Cortex of kidney (tissue), 1 donor: Measurements from ENCODE around the gene SDR42E2.
A peak's percentile ranks its signal among the peaks of the same experiment; 100 is the strongest.
"Not testable (repeated sequence)": the region's sequence is repeated elsewhere in the genome, so short reads cannot be mapped to it uniquely, and the experiment has no call there.

Source experiments
- DNase-seq: peaks from one replicate; lab custom pipeline; 2025; lab: John Stamatoyannopoulos, UW

The SDR42E2 gene

DNA sequence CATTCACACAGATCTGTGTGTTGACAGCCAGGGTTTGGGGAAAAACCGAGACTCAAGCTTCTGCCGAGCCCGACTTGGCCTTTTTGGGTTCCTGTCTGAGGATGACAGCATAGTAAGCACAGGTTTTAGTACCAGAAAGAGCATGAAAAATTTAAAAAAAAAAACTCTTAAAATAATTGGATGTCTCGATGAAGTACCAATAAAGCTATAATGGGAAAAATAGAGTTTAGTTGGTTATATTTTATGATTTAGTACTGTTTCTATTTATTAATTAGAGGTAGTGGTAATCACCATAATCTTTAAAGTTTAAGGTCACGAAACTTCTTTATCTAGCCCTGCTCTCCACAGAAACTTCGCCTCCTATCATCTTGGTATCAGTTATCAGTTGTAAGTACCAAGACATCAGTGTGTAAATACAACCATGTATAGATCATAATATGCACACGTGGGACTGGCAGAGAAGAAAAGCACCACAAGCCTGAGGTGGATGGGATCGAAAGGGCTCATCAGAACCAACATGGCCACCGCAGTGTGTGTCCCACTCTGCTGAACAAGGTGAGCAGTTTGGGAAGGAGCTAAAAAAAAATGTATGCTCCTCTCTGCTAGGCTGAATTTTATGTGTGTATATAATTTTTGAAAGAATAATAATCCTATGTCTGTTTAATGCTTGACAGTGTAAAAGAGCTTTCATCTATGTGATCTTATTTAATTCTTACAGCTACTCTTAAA lies 29.4 kb downstream of the SDR42E2 start:
- DNase-seq, result no peak

DNA sequence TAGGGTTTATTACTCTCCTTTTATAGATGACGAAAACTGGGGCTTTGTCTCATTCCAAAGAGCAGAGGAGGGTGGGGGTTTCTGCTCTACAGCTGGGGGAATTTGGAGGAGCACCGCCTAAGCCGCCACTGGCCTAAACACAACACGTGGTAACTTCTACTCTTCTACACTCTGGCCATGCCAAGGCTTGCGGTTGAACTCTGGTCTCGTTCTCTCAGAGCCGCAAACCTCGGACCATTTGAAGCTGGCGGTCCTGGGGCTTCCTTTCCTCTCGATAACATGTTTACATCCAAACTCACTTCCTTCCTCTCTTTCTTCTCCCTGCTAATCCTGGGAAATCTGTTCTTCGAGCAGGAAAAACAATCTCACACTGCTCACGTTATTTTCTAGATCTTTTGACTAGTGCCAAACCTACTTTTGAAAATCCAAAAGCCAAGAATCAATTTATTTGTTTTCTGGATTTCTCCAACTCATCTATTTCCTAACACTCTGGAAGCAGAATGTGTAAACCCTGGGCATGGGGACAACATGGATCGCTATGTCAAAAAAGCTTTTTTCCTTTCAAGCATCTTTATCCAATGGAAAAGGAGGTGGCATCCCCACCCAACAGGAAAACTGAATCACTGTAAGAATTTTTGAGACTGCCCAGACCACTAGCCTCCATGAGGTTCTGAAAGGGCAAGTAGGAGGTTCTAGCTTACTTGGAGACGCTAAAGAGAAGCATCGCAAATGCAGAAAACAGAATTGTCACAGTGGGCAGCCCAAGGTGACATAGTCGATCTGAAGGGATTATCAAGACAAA lies 30.2 kb downstream of the SDR42E2 start:
- DNase-seq, result no peak

DNA sequence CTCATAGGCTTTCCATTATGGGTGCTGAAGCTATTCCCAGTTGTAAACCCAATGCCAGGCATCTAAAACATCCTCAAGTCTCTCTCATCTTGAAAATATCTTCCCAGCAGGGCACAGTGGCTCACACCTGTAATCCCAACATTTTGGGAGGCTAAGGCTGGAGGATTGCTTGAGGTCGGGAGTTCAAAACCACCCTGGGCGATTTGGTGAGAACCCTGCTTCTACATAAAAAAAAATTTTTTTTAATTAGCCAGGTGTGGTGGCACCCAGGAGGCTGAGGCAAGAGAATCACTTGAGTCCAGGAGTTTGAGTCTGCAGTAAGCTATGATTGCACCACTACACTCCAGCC lies 30.7 kb downstream of the SDR42E2 start:
- no peak for DNase-seq

DNA sequence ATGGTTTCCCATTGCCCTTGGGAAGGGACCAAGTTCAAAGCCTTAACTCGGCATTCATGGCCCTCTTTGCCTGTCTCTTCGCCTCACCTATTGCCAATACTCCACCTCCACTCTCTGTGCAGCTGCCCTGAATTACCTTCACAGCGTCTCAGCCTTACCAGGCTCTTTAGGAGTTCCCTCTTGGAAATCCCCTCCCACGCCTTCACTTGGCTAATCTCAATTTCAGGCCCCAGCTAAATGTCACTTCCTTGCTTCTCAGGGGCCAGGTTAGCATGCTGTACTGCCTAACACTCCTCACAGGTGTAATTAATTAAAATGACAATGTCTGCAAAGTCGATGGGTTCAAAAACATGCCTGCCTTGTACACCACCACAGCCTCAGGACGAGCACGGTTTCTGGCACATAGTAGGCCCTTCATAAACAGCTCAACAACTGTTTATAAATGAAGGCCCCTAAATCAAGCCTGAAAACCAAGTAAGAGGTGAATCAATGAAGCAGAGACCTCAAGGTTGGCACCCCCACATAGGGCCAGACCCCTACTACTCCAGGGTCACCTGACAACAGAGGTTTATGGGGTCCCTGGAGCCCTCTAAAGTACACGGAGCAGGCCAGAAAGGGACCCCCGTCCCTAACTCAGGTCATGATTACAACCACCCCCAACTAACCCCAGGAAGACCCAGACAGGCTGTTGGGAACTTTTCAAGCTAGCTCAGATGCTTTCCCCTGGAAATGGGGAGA lies 32.6 kb downstream of the SDR42E2 start:
- DNase-seq, result no peak

DNA sequence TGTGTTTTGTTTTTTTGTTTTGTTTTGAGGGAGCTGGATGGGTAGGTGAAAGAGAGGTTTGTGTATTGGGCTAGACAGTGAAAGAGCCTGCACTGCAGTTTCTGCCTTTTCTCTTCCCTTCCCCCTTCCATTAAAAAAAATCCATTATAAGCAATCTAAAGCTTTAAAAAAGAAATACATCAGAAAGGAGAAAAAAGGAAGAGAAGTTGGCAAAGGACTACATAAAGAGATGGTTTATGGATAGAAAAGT lies 33.1 kb downstream of the SDR42E2 start:
- no peak for DNase-seq

DNA sequence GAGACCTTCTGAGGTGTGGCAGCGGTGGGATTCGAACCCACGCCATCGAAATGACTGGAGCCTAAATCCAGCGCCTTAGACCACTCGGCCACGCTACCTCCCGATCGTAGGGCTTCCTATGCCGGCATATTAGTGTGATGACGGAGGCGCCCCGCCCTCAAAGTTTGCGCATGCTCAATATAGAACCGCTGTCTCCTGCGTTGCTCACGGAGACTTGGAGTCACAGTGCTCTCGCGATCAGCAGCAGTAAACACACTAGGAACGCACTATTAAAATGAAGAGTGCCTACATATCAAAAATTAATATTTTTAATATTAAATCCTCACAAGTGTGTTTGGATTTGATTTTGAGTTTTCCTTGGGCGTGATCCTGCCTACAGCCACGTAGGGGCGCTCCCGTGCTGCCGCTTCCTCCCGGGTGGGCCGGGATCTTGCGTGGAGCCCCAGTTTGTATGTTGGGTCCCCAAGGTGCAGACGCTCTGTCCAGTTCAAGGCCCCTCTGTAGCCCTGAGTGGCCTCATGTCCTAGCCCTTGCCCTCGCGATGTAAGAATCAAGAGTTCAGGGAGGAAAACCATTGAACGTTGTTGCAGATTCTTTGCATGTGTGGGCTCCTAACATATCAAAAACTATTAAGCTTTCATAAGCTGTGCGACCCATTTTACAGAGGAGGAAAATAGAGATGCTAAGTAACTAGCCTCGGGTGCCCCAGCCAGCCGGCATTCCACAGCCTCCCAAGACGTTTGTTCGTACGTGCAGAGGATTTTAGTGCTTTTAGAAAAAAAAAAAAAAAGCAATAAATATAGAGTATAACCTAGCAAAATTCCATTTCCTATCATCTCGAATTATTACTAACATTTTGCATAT lies 33.6 kb downstream of the SDR42E2 start:
- DNase-seq, result no peak

DNA sequence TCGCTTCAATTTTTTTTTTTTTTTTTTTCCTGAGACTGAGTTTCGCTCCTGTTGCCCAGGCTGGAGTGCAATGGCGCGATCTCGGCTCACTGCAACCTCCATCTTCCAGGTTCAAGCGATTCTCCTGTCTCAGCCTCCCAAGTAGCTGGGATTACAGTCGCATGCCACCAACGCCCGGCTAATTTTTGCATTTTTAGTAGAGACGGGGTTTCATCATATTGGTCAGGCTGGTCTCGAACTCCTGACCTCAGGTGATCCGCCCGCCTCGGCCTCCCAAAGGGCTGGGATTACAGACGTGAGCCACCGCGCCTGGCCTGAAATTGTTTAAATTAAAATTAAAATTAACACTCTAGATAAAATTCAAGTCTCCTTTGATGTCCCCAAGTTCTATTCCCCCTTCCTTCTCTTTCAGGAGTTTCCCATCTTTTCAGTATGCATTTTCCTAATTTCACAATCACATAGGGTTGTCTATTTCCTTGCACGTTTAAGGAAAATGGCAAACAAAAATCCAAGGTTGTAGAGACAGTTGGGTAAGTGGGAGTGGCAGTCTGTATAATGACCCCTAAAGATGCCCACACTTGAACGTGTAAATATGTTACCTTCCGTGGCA lies 34.4 kb downstream of the SDR42E2 start:
- DNase-seq, result not testable (repeated sequence)

DNA sequence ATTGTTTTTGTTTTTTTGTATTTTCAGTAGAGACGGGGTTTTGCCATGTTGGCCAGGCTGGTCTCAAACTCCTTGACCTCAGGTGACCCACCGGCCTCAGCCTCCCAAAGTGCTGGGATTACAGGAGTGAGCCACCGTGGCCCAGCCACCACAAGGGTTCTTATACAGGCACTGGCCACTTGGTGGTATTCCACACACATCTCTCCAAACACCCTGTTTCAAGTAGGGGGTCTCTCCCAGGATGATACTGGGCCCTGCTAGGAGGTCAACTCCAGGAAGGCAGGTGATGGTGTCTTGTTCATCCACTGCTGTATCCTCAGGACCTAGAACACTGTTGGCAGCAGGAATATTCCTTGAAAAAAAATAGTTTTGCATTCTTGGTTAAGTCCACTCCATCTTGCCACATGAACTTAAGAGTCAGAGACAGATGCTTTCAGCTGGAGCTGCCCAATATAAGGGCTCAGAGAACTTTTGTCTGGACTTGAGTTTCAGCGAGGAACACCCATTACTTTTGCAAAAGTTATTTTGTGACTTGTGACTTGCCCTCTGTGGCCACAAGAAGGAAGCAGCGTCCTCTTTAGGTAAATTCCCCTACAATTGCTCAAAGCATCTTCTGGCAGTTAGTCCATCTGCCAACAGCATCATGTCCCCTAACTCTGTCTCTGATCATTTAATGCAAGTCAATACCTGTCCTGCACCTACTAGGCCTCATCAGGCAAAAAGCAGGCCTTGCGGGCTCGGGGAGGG lies 36.4 kb downstream of the SDR42E2 start:
- DNase-seq, result no peak

DNA sequence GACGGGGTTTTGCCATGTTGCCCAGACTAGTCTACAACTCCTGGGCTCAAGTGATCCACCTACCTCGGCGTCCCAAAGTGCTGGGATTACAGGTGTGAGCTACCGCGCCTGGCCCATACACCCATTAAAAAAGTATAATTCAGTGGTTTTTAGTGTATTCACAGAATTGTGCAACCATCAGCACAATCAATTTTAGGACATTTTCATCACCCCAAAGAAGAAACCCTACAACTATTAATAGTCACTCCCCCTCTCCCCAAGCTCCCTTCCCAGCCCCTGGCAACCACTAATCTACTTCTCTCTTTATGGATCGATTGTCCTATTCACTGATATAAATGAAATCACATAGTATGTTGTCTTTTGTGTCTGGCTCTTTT lies 39.9 kb downstream of the SDR42E2 start:
- no peak for DNase-seq

DNA sequence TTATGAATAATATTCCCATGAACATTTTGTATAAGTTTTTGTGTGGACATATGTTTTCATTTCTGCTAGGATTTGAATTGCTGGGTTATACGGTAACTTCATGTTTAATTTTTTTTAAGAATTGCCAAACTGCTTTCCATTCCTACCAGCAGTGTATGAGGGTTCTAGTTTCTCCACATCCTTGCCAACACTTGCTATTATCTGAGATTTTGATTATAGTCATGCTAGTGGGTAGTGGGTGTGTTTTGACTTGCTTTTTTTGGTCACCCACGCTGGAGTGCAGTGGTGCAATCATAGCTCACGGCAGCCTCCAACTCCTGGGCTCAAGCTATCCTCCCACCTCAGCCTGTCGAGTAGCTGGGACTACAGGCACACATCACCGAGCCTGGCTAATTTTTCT lies 40.8 kb downstream of the SDR42E2 start:
- DNase-seq, result no peak

DNA sequence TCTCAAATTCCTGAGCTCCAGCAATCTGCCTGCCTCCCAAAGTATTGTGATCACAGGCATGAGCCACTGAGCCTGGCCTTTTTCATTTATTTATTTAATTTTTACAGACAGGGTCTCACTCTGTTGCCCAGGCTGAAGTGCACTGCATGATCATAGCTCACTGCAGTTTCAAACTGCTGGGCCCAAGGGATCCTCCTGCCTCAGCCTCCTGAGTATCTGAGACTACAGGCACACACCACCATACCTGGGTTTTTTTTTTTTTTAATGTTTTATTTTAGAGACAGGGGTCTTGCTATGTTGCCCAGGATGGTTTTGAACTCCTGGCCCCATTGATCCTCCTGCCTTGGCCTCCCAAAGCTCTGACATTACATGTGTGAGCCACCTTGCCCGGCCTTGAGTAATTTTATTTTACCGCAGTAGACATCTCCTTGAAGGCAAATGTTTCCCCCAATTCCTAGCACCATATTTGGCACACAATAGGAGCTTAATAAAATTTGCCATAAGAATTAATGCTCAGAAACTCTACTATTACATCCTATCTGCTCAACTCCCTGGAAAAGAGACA lies 41.9 kb downstream of the SDR42E2 start:
- no peak for DNase-seq

DNA sequence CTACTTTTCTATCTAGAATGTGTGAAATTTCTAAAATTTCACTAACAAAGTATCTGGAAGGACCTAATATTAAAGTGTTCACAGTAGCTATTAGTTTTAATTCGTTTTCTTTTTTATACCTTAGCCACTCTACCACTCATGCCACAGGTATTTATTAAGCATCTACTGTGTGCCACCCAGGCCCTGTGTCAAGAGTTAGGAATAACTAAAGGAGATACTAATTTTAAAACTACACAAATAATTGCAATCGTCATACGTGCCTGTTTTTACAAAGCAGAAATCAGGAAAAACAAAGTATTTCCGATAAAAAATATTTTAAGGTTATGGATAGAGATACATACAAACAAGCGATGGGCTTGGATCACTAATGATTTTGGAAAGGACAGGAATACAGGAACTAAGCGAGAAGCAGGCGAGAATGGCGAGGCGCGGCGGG lies 43.3 kb downstream of the SDR42E2 start:
- no peak for DNase-seq

DNA sequence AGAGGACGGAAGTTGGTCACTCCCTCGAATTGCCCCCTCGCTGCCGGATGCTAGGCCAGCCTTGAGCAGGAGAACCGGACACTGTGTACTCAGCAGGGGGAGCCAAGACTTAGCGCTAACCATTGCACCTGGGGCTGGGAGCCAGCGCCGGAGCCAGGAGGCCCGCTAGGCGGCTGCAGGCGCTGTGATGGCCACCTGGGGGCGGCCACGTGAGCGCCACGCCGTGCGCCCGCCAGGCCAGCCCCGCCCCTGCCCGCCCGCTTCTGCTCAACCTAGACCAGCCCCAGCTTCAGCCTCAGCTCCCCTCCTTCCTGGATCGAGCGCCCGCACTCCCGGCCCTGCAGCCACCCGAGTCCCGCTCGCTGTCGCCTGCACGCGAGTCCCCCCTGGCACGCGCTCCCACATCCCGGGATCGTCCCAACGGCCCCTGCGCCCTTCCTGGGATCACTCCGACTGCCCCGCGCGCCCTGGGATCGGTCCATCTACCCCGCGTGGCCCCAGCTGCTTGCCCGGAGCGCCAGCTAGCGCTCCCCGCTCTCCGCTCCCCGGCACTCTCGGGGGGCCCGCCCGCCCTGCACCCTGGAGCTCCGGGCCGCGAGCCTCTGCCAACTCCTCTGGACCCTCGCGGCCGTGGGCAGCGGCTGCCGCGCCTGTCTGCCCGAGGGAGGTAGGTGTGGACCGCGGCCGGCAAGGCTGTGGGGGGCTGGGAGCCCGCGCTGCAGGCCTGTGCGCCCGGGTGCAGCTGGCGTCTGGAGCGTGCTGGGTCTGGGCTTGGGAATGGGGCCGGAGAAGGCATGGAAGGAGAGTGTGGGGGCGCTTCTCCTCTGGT lies 43.9 kb downstream of the SDR42E2 start, which contains the start of gene EEF2K:
EEF2K (plus strand) TSS at position 266 of the 829 bp plus-strand sequence. CDS start 19,452 bp downstream, outside the sequence.
- DNase-seq, result peak; percentile 34

DNA sequence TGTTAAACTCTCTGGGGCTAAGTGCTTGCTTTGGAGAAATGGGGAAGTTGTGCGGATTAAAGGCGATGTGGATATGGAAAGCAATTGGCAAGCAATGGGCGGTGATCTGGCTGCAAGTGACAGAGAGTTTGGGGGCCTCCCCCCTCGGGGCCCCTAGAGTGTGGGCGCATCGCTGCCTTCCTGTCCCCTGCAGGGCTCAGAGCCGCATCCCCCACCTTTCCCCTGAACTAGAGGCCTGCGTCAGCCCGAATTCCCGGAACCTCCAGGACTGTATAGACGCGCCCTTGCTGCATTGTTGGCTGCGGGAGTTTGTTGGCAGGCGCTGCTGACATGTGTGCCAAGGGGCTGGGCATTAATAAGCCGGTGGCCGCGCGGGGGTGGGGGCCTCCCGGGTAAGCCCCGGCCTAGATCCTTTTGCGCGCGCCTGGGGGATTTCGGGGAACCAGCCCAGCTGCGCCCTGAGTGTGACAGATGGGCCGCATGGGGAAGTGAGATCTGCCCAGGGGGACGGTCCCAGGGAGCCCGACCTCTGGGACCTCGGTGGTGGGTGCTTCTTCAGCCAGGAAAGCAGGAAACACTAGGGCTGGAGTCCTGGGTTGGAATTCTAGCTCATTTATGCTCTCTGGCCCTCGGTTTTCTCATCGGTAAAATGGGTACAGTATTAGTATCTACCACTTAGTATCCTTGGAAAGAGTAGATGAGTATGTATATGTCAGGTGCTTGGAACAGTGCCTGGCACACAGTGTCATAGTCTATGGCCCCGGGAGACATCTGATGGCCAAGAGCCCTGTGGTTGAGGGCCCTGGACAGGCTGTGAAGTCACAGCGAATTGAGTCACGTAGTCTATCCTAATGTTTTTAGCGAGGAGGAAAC lies 44.8 kb downstream of the SDR42E2 start:
- DNase-seq, result no peak

DNA sequence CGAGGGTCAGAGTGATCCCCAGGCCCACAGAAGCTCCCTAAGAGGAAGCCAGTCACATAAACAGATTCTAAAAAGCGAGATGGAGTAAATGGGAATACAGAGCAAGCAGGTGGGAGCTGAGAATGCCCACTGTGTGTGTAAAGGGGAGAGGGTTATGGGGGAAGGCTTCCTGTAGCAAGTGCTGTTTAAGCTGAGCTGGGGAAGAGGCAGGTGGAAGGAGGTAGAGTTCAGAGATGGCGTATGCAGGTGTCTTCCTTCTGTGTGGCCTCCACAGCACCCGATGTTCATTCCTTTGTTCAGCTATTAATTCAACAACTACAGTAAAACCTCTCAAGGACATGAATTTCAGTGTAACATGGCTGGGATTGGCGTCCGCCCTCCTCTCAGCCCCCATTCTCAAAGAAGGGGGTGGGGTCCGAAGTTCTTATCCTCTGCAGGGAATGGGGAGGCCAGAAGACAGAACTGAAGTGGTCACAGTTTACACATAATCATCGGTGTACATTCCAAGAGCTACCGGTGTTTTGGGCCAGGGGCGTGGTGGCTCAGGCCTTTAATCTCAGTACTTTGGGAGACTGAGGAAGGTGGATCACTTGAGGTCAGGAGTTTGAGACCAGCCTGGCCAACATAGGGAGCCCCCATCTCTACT lies 45.5 kb downstream of the SDR42E2 start:
- DNase-seq, result no peak

DNA sequence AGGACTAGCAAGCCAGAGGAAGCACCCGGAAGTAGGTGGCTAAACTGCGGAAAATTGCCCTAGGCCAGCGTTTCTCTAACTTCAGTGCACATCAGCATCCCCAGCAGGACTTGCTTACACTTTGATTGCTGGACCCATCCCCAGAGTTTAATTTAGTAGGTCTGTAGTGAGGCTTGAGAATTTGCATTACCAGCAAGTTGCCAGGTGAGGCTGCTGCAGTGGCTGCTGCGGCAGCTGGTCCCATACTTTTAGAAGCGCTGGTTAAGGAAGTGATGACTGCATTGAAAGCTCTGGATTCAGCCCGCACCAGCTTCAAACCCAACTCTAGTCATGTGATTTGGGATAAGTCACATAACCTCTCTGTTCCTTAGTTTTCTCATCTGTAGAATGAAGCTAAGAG lies 48.0 kb downstream of the SDR42E2 start:
- DNase-seq, result no peak

DNA sequence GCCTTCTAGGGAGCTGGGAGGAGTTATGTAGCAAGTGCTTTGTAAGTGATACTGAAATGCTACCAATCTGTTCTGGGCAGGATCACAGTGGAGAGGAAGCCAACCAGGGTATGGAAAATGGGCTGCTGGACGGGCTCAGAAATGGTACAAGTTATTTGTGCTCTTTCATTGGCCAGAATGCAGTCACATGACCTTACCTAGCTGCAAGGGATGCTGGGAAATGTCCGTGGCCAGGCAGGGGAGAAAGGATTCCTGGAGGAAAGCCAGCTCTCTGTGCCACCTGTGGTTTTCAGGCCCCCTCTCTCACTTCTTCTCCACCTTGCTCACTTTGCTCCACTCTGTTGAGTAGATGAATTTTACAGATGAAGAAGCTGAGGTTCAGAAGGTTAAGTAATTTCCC lies 48.5 kb downstream of the SDR42E2 start:
- DNase-seq, result no peak

DNA sequence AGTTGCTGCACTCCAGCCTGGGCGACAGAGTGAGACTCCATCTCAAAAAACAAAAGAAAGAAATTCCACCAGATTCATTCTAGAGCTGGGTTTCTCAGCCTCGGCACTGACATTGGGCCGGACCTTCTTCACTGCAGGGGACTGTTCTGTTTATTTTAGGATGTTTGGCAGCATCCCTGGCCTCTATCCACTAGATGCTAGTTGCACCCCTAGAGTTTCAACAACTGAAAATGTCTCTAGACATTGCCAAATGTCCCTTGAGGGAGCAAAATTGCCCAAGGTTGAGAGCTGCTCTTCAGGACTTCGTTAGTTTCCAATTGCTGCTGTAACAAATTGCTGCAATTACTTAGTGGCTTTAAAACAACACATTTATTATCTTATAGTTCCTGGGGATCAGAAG lies 50.9 kb downstream of the SDR42E2 start:
- no peak for DNase-seq
